GM21423 (cell line): ENCODE data around the gene FATE1.

ENCODE experiments used
- ATAC-seq: cut with Tn5 transposase; IDR thresholded peaks from one replicate; pipeline ENCODE4 v1.9.1; 2021; ENCODE audit warnings: mild to moderate bottlenecking, moderate library complexity; ENCODE audit not compliant: unreplicated experiment

Gene FATE1

GRCh38 chrX:151742311-151742710 is 26.5 kb downstream of the FATE1 start:
- no peak for ATAC-seq

DNA sequence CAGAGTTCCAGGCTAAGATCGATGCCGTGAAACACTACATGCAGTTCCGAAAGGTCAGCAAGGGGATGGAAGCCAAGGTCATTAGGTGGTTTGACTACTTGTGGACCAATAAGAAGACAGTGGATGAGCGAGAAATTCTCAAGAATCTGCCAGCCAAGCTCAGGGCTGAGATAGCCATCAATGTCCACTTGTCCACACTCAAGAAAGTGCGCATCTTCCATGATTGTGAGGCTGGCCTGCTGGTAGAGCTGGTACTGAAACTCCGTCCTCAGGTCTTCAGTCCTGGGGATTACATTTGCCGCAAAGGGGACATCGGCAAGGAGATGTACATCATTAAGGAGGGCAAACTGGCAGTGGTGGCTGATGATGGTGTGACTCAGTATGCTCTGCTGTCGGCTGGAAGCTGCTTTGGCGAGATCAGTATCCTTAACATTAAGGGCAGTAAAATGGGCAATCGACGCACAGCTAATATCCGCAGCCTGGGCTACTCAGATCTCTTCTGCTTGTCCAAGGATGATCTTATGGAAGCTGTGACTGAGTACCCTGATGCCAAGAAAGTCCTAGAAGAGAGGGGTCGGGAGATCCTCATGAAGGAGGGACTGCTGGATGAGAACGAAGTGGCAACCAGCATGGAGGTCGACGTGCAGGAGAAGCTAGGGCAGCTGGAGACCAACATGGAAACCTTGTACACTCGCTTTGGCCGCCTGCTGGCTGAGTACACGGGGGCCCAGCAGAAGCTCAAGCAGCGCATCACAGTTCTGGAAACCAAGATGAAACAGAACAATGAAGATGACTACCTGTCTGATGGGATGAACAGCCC is 28.0 kb downstream of the FATE1 start:
- ATAC-seq, result no peak

GRCh38 chrX:151745651-151746050 is 29.8 kb downstream of the FATE1 start:
- ATAC-seq, result no peak

- no peak for ATAC-seq
Measured at GRCh38 chrX:151746502-151746901, 30.7 kb downstream of the FATE1 start.

- ATAC-seq, result no peak
Measured at GRCh38 chrX:151750511-151750910, 34.7 kb downstream of the FATE1 start.

DNA sequence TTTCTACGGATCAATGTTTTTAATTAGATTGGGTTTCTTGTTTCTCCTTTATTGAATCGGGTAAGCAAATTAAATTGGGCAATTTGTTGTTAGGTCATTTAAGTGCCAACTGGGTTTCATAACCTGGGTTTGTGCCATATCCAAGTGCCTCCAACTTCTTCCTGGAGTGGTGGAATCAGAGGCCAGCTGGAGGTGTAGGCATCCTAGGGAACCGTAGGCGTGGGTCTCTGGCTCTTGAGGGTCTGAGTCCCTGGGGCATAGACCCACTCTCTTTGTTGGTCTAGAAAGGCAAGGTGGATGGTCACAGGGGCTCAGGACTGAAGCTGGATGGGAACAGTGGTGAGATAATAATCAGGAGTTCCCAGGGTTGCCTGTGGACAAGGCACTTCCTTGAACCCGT is 37.0 kb downstream of the FATE1 start:
- ATAC-seq, result no peak

DNA sequence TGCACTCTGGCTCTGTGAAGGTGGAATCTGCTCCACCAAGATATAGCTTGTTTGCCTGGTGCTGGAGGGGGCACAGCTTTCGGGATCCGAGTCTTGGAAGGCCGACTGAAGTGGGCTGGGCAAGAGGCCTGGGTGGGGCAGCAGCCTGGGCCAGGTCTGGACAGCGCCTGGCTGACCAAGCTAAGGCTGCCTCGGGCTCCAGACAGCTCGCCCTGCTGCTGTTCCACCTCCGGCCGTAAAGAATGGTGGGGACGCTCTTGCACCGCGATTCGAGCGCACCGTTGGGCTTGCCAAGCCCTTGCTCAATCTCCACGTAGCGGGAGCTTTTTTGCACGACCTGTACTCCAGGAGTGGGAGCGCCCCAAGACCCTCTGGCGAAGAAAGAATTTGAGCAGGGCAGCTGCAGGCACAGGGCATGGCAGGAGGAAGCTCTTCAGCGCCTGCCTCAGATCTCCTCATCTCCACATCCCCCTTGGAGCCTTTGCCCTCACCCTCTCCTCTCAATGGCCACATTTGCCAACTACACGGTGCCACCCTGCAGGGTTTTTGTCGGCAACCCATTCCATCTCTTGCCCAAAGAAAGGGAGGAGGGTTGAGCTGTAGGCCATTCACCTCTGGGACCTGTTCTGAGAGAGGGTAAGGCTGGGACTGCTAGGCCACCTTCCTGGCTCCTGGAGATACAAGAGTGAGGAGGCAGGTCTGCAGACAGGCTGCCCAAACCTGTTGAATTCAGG is 37.6 kb downstream of the FATE1 start:
- peak; percentile 75 for ATAC-seq

DNA sequence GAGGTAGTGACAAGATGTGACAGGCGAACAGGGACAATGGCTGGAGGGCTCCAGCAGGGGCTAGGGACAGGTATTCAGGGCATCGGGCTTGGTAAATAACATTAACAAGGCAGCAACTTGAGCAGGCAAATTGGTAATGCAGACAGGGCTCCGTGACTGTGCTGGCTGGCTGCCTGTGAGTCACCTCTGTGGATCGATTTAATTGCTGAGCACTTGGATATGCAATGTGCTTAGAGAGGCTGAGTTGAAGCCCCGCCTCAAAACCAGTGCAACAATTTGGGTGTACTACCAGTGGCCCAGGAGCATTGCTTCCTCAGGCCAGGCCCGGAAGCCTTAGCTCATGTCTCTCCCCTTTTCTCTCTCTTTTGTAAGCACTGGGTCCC is 38.2 kb downstream of the FATE1 start:
- no peak for ATAC-seq

DNA sequence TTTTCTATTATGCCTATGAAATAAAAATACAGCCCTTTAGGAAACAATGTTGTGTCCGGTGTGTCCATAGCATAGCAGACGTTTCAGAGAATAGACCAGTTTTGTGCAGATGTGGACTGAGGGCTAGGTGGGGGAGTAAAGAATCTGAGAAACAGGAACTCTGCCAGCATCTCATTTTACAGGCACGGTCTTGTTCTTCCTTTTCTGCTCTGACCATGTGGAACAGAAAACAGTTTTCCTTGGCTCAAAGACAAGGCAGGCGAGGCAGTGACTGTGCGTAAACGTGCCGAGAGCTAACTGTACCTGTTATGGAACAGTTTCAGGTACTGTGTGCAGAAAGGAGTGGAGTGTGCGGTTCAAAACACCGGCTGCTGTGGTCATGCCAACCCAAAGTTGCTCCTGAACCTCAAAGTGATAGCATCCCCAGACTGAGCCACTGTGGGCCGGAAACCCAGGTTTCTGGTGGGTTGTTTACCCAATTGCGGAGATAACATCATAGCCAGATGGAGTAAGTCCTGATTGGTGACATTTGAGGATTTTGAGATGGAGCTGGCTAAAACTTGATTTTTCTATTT is 38.9 kb downstream of the FATE1 start:
- ATAC-seq, result no peak

GRCh38 chrX:151759041-151759708 is 43.3 kb downstream of the FATE1 start:
- ATAC-seq, result no peak

- no peak for ATAC-seq
Measured at GRCh38 chrX:151762802-151763201, 47.0 kb downstream of the FATE1 start.

DNA sequence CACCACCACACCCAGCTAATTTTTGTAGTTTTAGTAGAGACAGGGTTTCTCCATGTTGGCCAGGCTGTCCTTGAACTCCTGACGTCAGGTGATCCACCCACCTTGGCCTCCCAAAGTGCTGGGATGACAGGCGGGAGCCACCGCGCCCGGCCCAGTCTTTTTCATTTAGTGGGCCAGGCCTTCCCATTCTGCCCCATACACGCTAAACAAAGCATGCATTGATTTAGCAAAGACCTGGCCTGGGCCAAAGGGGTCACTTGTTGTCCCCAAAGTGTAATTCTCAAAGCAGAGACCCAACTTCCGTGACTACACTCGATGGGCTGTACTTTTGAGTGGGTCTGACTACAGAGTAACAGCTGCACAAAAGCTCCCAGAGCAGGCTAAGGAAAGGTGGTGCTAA is 47.9 kb downstream of the FATE1 start:
- ATAC-seq, result no peak

DNA sequence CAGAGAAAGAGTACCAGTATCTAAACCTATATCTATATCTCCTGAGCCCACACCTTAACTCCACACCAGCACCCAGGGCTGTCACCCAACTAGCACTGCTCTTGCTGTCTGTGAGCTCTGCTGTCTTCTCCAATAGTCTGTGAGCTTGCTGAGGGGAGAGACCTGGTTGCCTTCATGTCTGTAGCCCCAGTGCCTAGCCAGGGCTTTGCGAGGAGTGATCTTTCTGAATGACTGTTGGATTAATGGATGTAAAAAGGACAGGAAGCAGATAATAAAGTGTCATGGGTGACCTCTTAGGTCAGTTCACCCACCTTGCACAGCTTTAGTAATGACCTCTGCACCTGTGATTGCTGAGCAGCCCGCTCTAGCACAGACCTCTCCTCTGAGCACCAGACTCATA is 49.2 kb downstream of the FATE1 start:
- no peak for ATAC-seq

GRCh38 chrX:151771726-151772125 is 55.9 kb downstream of the FATE1 start:
- no peak for ATAC-seq
